ENCODE results near the gene MARCHF6.
"Not testable (repeated sequence)": the region's sequence is repeated elsewhere in the genome, so short reads cannot be mapped to it uniquely, and the experiment has no call there.

MARCHF6 gene

DNA sequence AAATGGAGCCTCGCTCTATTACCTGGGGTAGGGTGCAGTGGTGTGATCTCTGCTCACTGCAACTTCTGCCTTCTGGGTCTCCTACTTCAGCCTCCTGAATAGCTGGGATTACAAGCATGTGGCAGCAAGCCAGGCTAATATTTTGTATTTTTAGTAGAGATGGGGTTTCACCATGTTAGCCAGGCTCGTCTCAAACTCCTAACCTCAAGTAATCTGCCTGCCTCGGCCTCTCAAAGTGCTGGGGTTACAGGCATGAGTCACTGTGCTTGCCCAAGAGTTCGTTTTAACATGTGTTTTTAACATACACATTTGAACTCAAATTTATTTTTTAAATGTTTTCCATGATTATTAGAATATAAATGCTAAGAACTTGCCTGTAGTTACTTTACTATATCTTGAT lies 34.2 kb downstream of the MARCHF6 start:
- no peak for DNase-seq

DNA sequence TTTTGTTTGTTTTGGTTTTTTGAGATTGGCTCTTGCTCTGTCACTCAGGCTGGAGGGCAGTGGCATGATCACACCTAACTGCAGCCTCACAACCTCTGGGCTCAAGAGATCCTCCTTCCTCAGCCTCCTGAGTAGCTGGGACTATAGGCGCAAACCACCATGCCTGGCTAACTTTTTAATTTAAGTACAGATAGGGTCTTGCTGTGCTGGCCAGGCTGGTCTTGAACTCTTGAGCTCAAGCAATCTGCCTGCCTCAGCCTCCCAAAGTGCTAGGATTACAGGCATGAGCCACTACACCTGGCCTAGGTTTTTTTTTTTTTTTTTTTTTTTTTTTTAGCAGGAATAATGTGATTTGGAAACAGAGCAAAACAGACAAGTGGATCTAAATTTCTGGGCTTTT lies 37.6 kb downstream of the MARCHF6 start:
- no peak for DNase-seq

DNA sequence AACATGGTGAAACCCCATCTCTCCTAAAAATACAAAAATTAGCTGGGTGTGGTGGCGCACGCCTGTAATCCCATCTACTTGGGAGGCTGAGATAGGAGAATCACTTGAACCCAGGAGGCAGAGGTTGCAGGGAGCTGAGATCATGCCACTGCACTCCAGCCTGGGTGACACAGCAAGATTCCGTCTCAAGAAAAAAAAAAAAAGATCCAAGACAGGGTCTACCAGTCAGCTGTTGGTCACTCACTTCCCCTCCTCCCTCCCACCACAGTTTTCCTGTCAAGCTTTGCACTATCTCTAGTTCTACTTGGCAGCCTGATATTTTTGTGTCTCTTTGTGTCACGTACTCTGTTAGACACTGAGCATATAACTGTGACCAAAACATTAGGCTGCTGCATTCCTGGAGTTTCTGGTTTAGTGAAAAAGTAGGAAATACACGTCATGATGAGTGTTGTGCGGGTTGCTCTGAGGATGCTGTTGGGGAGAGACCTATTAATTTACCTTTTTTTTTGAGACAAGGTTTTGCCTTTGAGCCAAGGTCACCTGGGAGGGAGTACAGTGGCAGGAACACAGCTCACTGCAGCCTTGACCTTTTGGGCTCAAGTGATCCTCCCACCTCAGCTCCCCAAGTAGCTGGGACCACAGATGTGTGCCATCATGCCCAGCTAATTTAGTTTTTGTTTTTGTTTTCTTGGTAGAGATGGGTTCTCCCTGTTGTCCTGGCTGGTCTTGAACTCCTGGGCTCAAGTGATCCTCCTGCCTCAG lies 39.3 kb downstream of the MARCHF6 start:
- not testable (repeated sequence) for DNase-seq

DNA sequence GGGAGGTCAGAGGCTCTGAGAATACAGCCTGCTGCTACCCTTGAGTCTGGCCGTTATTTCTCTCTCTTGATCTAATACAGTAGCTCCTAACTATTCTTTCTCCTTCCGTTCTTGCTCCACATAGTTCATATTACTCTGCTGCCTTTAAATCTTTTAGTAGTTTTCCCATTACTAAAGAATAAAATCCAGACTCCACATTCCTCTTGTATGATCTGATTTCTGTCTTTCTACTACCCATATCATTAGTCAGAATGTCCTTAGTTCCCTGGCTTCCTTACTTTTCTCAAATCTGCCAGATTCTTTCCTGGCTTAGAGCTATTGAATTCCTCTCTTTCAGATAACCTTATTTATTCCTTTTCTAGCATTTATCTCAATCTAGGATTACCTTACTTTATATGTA lies 40.0 kb downstream of the MARCHF6 start:
- no peak for DNase-seq

DNA sequence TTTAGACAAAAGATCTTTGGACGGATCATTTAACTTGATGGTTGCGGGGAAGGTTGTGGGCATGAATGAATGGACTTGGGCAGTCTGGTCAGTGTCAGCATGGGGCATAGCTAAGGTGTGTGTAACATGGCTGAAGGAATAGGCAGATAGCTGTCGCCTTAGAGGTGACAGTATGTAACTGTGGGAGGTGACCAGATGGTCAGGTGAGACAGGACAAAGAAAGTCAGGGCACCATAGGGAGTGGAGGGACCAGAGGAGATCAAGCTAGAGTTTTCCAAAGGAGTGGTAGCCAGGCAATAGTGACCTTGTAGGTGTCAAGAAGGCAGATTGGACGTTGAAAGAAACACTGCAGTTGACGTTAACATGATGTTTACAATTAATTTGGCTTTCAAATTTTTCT lies 43.1 kb downstream of the MARCHF6 start:
- no peak for DNase-seq

DNA sequence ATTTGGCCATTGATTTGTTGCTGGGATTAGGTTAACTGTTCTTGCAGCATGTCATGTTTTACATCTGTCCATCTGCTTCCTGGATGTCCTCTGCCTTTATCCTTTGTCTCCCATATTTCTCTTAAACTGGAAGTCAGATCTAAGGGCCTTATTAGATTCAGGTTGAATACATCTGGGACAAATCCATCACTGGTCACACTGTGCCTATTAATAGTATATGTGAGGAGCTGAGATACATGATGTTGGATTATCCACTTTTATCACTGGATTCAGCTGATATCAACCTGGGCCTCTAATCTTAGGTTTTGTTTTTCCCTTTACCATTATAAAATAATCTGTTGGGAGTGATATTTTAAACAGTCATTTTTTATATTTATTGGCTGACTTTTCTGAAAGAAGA lies 46.3 kb downstream of the MARCHF6 start:
- no peak for DNase-seq

DNA sequence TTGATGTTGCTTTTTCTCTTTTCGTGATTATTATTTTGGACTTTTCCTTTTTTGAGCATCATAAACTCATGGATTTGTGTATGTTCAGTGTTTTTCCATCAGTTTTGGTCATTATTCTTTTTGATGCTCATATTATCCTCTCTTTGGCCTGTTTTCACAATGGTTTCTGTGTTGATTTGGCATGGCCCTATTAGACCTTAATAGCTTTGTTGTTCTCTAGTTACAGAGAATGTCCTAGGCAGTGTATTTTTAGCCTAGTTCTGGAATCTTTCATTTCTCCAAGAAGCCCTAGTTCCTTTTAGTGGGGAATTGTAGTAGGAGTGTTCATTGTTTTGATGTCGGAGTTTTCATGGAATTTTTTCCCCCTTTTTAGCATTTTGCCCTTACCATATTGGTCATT lies 46.9 kb downstream of the MARCHF6 start:
- DNase-seq, result no peak

DNA sequence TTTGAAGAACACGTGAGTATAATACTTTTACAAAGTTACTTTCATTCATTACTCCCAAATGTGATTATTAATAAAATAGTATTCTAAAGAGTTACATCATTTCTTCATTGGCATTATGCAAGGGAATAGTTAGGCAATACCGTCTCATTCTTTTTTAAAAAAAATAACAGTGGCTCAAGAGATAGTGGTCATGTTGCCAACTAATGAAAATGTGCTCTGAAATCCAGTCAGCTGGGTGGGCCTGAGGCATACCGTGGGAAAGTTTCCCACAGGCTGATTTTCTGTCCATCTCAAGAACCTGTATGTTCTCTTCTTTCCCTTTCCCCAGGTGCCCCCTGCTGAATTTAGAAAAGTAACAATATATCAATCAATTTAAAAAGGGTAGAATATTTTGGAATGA lies 47.3 kb downstream of the MARCHF6 start:
- no peak for DNase-seq

DNA sequence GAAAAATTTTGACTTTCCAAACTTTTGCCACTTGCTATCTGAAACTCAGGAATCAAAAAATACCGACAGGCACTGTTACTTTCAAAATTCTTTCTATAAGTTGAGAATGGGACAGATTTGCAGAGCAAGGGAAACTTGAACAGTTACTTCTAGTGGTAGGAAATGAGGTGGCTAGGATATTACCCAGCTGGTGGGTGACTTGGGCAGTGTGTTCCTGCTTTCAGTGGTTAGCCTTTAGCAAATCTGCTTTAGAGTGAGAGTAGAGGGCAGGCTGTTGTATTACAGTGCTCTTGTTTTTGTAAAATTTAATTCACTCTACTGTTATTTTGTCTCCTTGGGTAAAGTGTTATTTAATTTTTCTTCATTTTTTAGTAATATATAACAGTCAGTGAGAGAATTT lies 48.0 kb downstream of the MARCHF6 start:
- DNase-seq, result no peak

Data from stimulated activated naive CD4-positive, alpha-beta T cell treated with Interleukin-2 at 50 U/mL for 16 hours (primary cell).